SK-N-MC (cell line): ENCODE measurements around the gene CA10.

Experiments
- DNase-seq: peaks from one replicate; pipeline ENCODE4 v3.0.0-alpha.2; 2011; ENCODE audit warnings: low read depth, low spot score
- H3K27ac ChIP-seq: fragments of 200-600 bp; sonication (generic); 2 replicates; pipeline ENCODE4 v1.5.1; 2016; ENCODE audit warnings: mixed run types
- H3K36me3 ChIP-seq: fragments of 200-600 bp; sonication (generic); 2 replicates; pipeline ENCODE4 v1.6.1; 2017; ENCODE audit warnings: antibody characterized with exemption, low read length, mixed read lengths; ENCODE audit not compliant: insufficient read depth
- H3K4me3 ChIP-seq: fragments of 200-600 bp; sonication (generic); 2 replicates; pipeline ENCODE4 v1.5.1; 2016
- H3K9ac ChIP-seq: fragments of 200-600 bp; sonication (generic); 2 replicates; pipeline ENCODE4 v1.8.0; 2017; ENCODE audit warnings: mixed run types, mixed read lengths; ENCODE audit not compliant: insufficient read length
- H3K9me3 ChIP-seq: fragments of 200-600 bp; sonication (generic); 2 replicates; pipeline ENCODE4 v1.6.1; 2017; ENCODE audit warnings: low read depth, mild to moderate bottlenecking, antibody characterized with exemption, low read length, moderate library complexity, mixed read lengths
- EZH2 ChIP-seq: fragments of 200-600 bp; sonication (generic); IDR thresholded peaks from one replicate; pipeline ENCODE4 v1.6.1; 2017; ENCODE audit warnings: antibody characterized with exemption
- FOXP2 ChIP-seq: optimal IDR thresholded peaks from 2 replicates; pipeline ENCODE3; 2011; ENCODE audit warnings: mild to moderate bottlenecking, moderate library complexity; ENCODE audit not compliant: insufficient read depth; ENCODE audit errors: extremely low read length, control extremely low read depth
- POLR2AphosphoS5 ChIP-seq: IDR thresholded peaks from 2 replicates; pipeline ENCODE4 v1.6.1; 2012; ENCODE audit warnings: mild to moderate bottlenecking, low read depth, low read length, borderline replicate concordance

The CA10 gene

GRCh38 chr17:51860954-51861561 is 297.5 kb downstream of the CA10 start:
- no peak for DNase-seq
- H3K4me3 ChIP-seq: no peak overlapping the region
- H3K9ac ChIP-seq: no peak overlapping the region
- TF ChIP-seq POLR2AphosphoS5 (no peak), EZH2 (no peak)
- H3K36me3 ChIP-seq: no peaks in the 10 kb centered on the region
- no peak overlapping the region for H3K27ac ChIP-seq
- H3K9me3 ChIP-seq: no peaks in the 10 kb centered on the region

- Histone ChIP-seq H3K9ac (no peak overlapping the region), H3K9me3 (no peaks in the 10 kb centered on the region), H3K36me3 (no peaks in the 10 kb centered on the region), H3K4me3 (no peak overlapping the region), H3K27ac (no peak overlapping the region)
- no peak for DNase-seq
- TF ChIP-seq FOXP2 (no peak), EZH2 (no peak), POLR2AphosphoS5 (no peak)
Measured at GRCh38 chr17:51857052-51857597, 301.4 kb downstream of the CA10 start.

- no peak for DNase-seq
- Histone ChIP-seq H3K4me3 (no peak overlapping the region), H3K36me3 (no peaks in the 10 kb centered on the region), H3K27ac (no peak overlapping the region), H3K9ac (no peak overlapping the region), H3K9me3 (no peaks in the 10 kb centered on the region)
- TF ChIP-seq POLR2AphosphoS5 (no peak), EZH2 (no peak), FOXP2 (no peak)
Measured at GRCh38 chr17:51855806-51856205, 302.7 kb downstream of the CA10 start.

GRCh38 chr17:51853857-51854256 is 304.7 kb downstream of the CA10 start:
- Histone ChIP-seq H3K4me3 (no peak overlapping the region), H3K9me3 (no peaks in the 10 kb centered on the region), H3K27ac (no peak overlapping the region), H3K36me3 (no peaks in the 10 kb centered on the region), H3K9ac (no peak overlapping the region)
- TF ChIP-seq FOXP2: no peak
- no peak for TF ChIP-seq POLR2AphosphoS5
- TF ChIP-seq EZH2: no peak
- no peak for DNase-seq

- TF ChIP-seq FOXP2 (no peak), EZH2 (no peak), POLR2AphosphoS5 (no peak)
- no peaks in the 10 kb centered on the region for H3K36me3 ChIP-seq
- no peaks in the 10 kb centered on the region for H3K9me3 ChIP-seq
- no peak overlapping the region for H3K4me3 ChIP-seq
- no peak overlapping the region for H3K9ac ChIP-seq
- no peak for DNase-seq
- H3K27ac ChIP-seq: no peak overlapping the region
Measured at GRCh38 chr17:51852603-51853002, 305.9 kb downstream of the CA10 start.

GRCh38 chr17:51850201-51850600 is 308.3 kb downstream of the CA10 start:
- H3K27ac ChIP-seq: no peak overlapping the region
- H3K9me3 ChIP-seq: no peaks in the 10 kb centered on the region
- no peak for TF ChIP-seq POLR2AphosphoS5
- TF ChIP-seq FOXP2: no peak
- TF ChIP-seq EZH2: no peak
- DNase-seq: no peak
- no peak overlapping the region for H3K9ac ChIP-seq
- no peaks in the 10 kb centered on the region for H3K36me3 ChIP-seq
- H3K4me3 ChIP-seq: no peak overlapping the region

GRCh38 chr17:51848451-51848850 is 310.1 kb downstream of the CA10 start:
- DNase-seq: no peak
- Histone ChIP-seq H3K4me3 (no peak overlapping the region), H3K9me3 (no peaks in the 10 kb centered on the region), H3K36me3 (no peaks in the 10 kb centered on the region), H3K9ac (no peak overlapping the region), H3K27ac (no peak overlapping the region)
- no peak for TF ChIP-seq POLR2AphosphoS5
- no peak for TF ChIP-seq FOXP2
- TF ChIP-seq EZH2: no peak

- TF ChIP-seq FOXP2 (no peak), POLR2AphosphoS5 (no peak), EZH2 (no peak)
- H3K4me3 ChIP-seq: no peak overlapping the region
- H3K9me3 ChIP-seq: no peaks in the 10 kb centered on the region
- DNase-seq: no peak
- H3K9ac ChIP-seq: no peak overlapping the region
- H3K27ac ChIP-seq: no peak overlapping the region
- no peaks in the 10 kb centered on the region for H3K36me3 ChIP-seq
Measured at GRCh38 chr17:51846566-51846965, 311.9 kb downstream of the CA10 start.

GRCh38 chr17:51845776-51846175 is 312.7 kb downstream of the CA10 start:
- DNase-seq: no peak
- Histone ChIP-seq H3K9me3 (no peaks in the 10 kb centered on the region), H3K27ac (no peak overlapping the region), H3K9ac (no peak overlapping the region), H3K4me3 (no peak overlapping the region), H3K36me3 (no peaks in the 10 kb centered on the region)
- TF ChIP-seq EZH2: no peak
